K562 treated with DMSO at 1 percent for 12 hours (cell line): ENCODE data around the gene SLC25A5. TPM values are rescaled to one million over a fixed set of nuclear protein-coding genes. Genes with fewer than 3 reads are reported as not detected.

Experiments
- total RNA-seq: library from RNA; unstranded; fragments of 300-600 nt; gene quantifications from 2 replicates; pipeline ENCODE4 v1.2.3, GENCODE V29; 2022; ENCODE audit not compliant: insufficient read depth

SLC25A5 gene
- total RNA-seq, result 1,037 and 1,149 TPM in 2 replicates

DNA sequence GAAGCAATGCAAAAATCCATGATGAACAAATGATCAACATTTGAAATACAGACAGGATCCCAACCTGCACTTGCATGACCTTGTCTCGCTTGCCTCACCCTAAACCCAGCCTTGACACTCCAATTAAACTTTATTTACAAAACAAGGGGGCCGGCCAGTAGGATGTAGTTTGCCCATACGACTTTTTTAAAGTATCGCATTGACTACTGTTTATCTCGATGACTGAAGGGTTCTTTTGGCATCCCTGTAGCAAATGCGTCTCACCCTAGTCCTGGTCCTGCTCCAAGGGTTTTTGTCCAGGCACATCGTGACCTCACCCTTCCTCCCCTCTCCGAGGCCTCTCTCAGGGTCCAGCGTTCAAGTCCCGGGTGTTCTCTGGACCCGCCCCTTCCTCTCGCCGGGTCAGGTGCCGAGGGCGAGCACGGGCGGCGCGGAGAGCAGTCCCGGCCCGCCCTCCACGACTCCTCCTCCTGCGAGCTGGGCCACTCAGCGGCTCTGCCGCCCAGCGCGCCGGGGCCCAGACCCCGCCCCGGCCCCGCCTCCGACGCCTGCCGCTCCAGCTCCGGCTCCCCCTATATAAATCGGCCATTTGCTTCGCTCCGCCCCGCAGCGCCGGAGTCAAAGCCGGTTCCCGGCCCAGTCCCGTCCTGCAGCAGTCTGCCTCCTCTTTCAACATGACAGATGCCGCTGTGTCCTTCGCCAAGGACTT lies at the start of gene SLC25A5:
SLC25A5 (plus strand) TSS at position 603 of the 709 bp plus-strand sequence; CDS start at position 675, 72 bp downstream.

Other genes starting within 250 kb of the SLC25A5 start
- gene PGRMC1, start 232.2 kb upstream of the SLC25A5 start, total RNA-seq, result 69.5 and 116 TPM in 2 replicates
- gene SLC25A43, start 69.1 kb upstream of the SLC25A5 start, total RNA-seq, result 5.1 and 12.4 TPM in 2 replicates
- gene STEEP1, start 97.0 kb downstream of the SLC25A5 start, total RNA-seq, result 28.5 and 40.6 TPM in 2 replicates
- 62.2 and 87.6 TPM in 2 replicates for gene UBE2A, start 106.1 kb downstream of the SLC25A5 start, total RNA-seq
- 5.9 and 14.7 TPM in 2 replicates for gene NKRF, start 138.0 kb downstream of the SLC25A5 start, total RNA-seq
- 26.4 and 69.6 TPM in 2 replicates for gene SEPTIN6, start 224.7 kb downstream of the SLC25A5 start, total RNA-seq